ENCODE measurements around the gene EYS.

GRCh38 chr6:64527899-64528298, 1179.1 kb downstream of the EYS start:
- TF ChIP-seq CEBPZ (IDR thresholded peaks at IDR 0.05; ENCODE audit: low read length) = no peak
- no peak for TF ChIP-seq CTCF (CRISPR knock-in tag; IDR thresholded peaks at IDR 0.05)
- no peak for TF ChIP-seq ZNF274 (CRISPR knock-in tag; IDR thresholded peaks at IDR 0.05)
- no peak for TF ChIP-seq BRCA1 (CRISPR knock-in tag; IDR thresholded peaks at IDR 0.05)
- no peak for TF ChIP-seq EP300 (IDR thresholded peaks at IDR 0.05; ENCODE audit: low read depth in 2 of 2, low read length in 2 of 2)
- no peak for TF ChIP-seq EP300 (CRISPR knock-in tag; IDR thresholded peaks at IDR 0.05; ENCODE audit: borderline replicate concordance)
- no peak for TF ChIP-seq KDM1A (CRISPR knock-in tag; IDR thresholded peaks at IDR 0.05)
- no peak for TF ChIP-seq PLRG1 (conservative IDR thresholded peaks at IDR 0.05)

Measured in HepG2 (cell line).